A673 (cell line): Measurements from ENCODE around the gene STAG1. TPM values are rescaled to one million over a fixed set of nuclear protein-coding genes. Genes with fewer than 3 reads are reported as not detected.
"Not testable (repeated sequence)": the region's sequence is repeated elsewhere in the genome, so short reads cannot be mapped to it uniquely, and the experiment has no call there.

Experiments
- BruUV-seq: library from RNA; stranded (reverse); fragments of 400-500 nt; replicated peaks from 2 replicates; lab custom pipeline; 2021; lab: Mats Ljungman, UMichigan
- CTCF ChIA-PET: fragments of 300-600 bp; sonication (Branson Sonifier 250); formaldehyde crosslinking; loops from one replicate; lab custom pipeline; 2022; ENCODE audit warnings: antibody characterized with exemption; lab: Charles Lee
- POLR2A ChIA-PET: fragments of 300-600 bp; sonication (Branson Sonifier 250); formaldehyde crosslinking; loops from one replicate; lab custom pipeline; 2022; ENCODE audit warnings: antibody characterized with exemption; ENCODE audit not compliant: low non-redundant PET; lab: Charles Lee
- DNase-seq: peaks from one replicate; pipeline ENCODE4 v3.0.0-alpha.2; 2015; ENCODE audit warnings: low spot score
- H3K27ac ChIP-seq: fragments of 200-600 bp; sonication (generic); 2 replicates; pipeline ENCODE4 v1.5.1; 2016; ENCODE audit warnings: mixed run types, low read depth, mild to moderate bottlenecking, mixed read lengths, antibody characterized with exemption, low read length; ENCODE audit not compliant: poor library complexity, severe bottlenecking
- H3K27me3 ChIP-seq: fragments of 200-600 bp; sonication (generic); replicated peaks from 2 replicates; pipeline ENCODE4 v1.6.1; 2017; ENCODE audit warnings: mixed run types, low read depth, mild to moderate bottlenecking, mixed read lengths, antibody characterized with exemption, low read length; ENCODE audit not compliant: insufficient read depth, poor library complexity
- H3K36me3 ChIP-seq: fragments of 200-600 bp; sonication (generic); 2 replicates; pipeline ENCODE4 v1.6.1; 2016; ENCODE audit warnings: mixed run types, mild to moderate bottlenecking, mixed read lengths, antibody characterized with exemption, low read length; ENCODE audit not compliant: insufficient read depth, poor library complexity, severe bottlenecking
- H3K4me1 ChIP-seq: fragments of 200-600 bp; sonication (generic); 2 replicates; pipeline ENCODE4 v1.6.1; 2017; ENCODE audit warnings: mixed run types, mild to moderate bottlenecking, mixed read lengths, antibody characterized with exemption, low read length; ENCODE audit not compliant: insufficient read depth, poor library complexity, severe bottlenecking
- H3K4me3 ChIP-seq: fragments of 200-600 bp; sonication (generic); 2 replicates; pipeline ENCODE4 v1.5.1; 2016; ENCODE audit warnings: low read depth, mixed run types, mild to moderate bottlenecking, mixed read lengths, low read length; ENCODE audit not compliant: poor library complexity, severe bottlenecking
- H3K9me3 ChIP-seq: fragments of 200-600 bp; sonication (generic); 2 replicates; pipeline ENCODE4 v1.6.1; 2016; ENCODE audit warnings: mixed run types, low read depth, mild to moderate bottlenecking, mixed read lengths, antibody characterized with exemption, low read length; ENCODE audit not compliant: poor library complexity, severe bottlenecking
- CTCF ChIP-seq: fragments of 300-800, 200-600 bp; sonication (generic); conservative IDR thresholded peaks from 2 replicates; pipeline ENCODE4 v1.5.1; 2017; ENCODE audit warnings: low read depth, mild to moderate bottlenecking, antibody characterized with exemption, low read length, moderate library complexity, mixed read lengths
- EZH2 ChIP-seq: fragments of 200-600 bp; sonication (generic); IDR thresholded peaks from 2 replicates; pipeline ENCODE4 v1.6.1; 2017; ENCODE audit warnings: borderline replicate concordance, low read depth, mild to moderate bottlenecking, mixed read lengths, antibody characterized with exemption, low read length; ENCODE audit not compliant: poor library complexity, severe bottlenecking
- intact Hi-C: fragments of 100-400 bp; cut with micrococcal nuclease; formaldehyde crosslinking; loops from one replicate; pipeline ENCODE4 v1.10.0; 2022; ENCODE audit not compliant: unreplicated experiment
- total RNA-seq: library from RNA; stranded (reverse); gene quantifications from 2 replicates; pipeline ENCODE4 v1.2.3, GENCODE V29; 2021

Gene STAG1
- total RNA-seq, 1 experiment from 2014 or later: 47.4 TPM

GRCh38 chr3:136380530-136380929, 371.6 kb downstream of the STAG1 start:
- intact Hi-C loops: no loop called here
- no peak for DNase-seq
- TF ChIP-seq CTCF (no peak), EZH2 (no peak)
- POLR2A ChIA-PET: no interaction called here
- Histone ChIP-seq H3K4me1 (no peaks in the 10 kb centered on the region), H3K27me3 (no peaks in the 10 kb centered on the region), H3K4me3 (no peak overlapping the region), H3K9me3 (no peaks in the 10 kb centered on the region), H3K27ac (no peak overlapping the region), H3K36me3 (no peaks in the 10 kb centered on the region)
- CTCF ChIA-PET: no interaction called here
- no TSS peak for BruUV-seq

GRCh38 chr3:136378011-136378410, 374.2 kb downstream of the STAG1 start:
- no peaks in the 10 kb centered on the region for H3K36me3 ChIP-seq
- no peak overlapping the region for H3K4me3 ChIP-seq
- no peaks in the 10 kb centered on the region for H3K4me1 ChIP-seq
- no peaks in the 10 kb centered on the region for H3K27me3 ChIP-seq
- no peak overlapping the region for H3K27ac ChIP-seq
- intact Hi-C loops: no loop called here
- ChIA-PET CTCF (no interaction called here), POLR2A (no interaction called here)
- no peaks in the 10 kb centered on the region for H3K9me3 ChIP-seq
- BruUV-seq: no TSS peak
- DNase-seq: no peak
- no peak for TF ChIP-seq EZH2
- TF ChIP-seq CTCF: no peak

GRCh38 chr3:136377508-136377907, 374.7 kb downstream of the STAG1 start:
- POLR2A ChIA-PET: no interaction called here

GRCh38 chr3:136375800-136376199, 376.4 kb downstream of the STAG1 start:
- intact Hi-C loops, H3K36me3 ChIP-seq, DNase-seq, CTCF ChIA-PET, H3K4me1 ChIP-seq, H3K9me3 ChIP-seq, H3K27ac ChIP-seq, H3K4me3 ChIP-seq, H3K27me3 ChIP-seq, BruUV-seq, POLR2A ChIA-PET: not testable (repeated sequence)

More at GRCh38 chr3:136377508-136377907, 374.7 kb downstream of the STAG1 start:
- DNase-seq: peak; percentile 7
- CTCF ChIA-PET: no interaction called here
- no peaks in the 10 kb centered on the region for H3K4me1 ChIP-seq
- intact Hi-C loops: no loop called here
- H3K27me3 ChIP-seq: no peaks in the 10 kb centered on the region
- H3K4me3 ChIP-seq: no peak overlapping the region
- H3K36me3 ChIP-seq: no peaks in the 10 kb centered on the region
- no peaks in the 10 kb centered on the region for H3K9me3 ChIP-seq
- no peak overlapping the region for H3K27ac ChIP-seq
- BruUV-seq: no TSS peak
- TF ChIP-seq EZH2 (no peak), CTCF (no peak)
